D721Med (cell line): ENCODE measurements around the gene FHAD1.

ENCODE experiments used
- DNase-seq: peaks from one replicate; pipeline ENCODE4 v3.0.0; 2011; ENCODE audit warnings: low spot score; ENCODE audit not compliant: insufficient read length
- FAIRE-seq: peaks from 2 replicates; lab custom pipeline; 2011; peaks lifted over from hg19 to GRCh38; lab: Jason Lieb, UNC
- CTCF ChIP-seq: IDR thresholded peaks from 2 replicates; pipeline ENCODE4 v1.5.1; 2012; ENCODE audit warnings: mild to moderate bottlenecking, control low read depth; ENCODE audit not compliant: insufficient read depth; ENCODE audit errors: missing control alignments

Gene FHAD1

GRCh38 chr1:15336866-15337265 lies 89.8 kb downstream of the FHAD1 start:
- no peak for FAIRE-seq
- no peak for TF ChIP-seq CTCF

GRCh38 chr1:15337656-15338402 lies 90.8 kb downstream of the FHAD1 start:
- no peak for DNase-seq
- no peak for TF ChIP-seq CTCF
- no peak for FAIRE-seq

More at GRCh38 chr1:15336866-15337265, 89.8 kb downstream of the FHAD1 start:
- DNase-seq, result no peak

GRCh38 chr1:15339570-15339969 lies 92.5 kb downstream of the FHAD1 start:
- FAIRE-seq (no peak), DNase-seq (no peak)
- no peak for TF ChIP-seq CTCF

- TF ChIP-seq CTCF, result no peak
- DNase-seq (no peak), FAIRE-seq (no peak)
These were observed 94.2 kb downstream of the FHAD1 start for GRCh38 chr1:15341228-15341627.

GRCh38 chr1:15341634-15342407 lies 94.8 kb downstream of the FHAD1 start:
- DNase-seq, result no peak
- TF ChIP-seq CTCF, result no peak
- no peak for FAIRE-seq

- FAIRE-seq (no peak), DNase-seq (no peak)
These were observed 95.5 kb downstream of the FHAD1 start for GRCh38 chr1:15342408-15342967.

More at GRCh38 chr1:15342408-15342967, 95.5 kb downstream of the FHAD1 start:
- no peak for TF ChIP-seq CTCF
